B cell (primary cell): ENCODE data around the gene PANX3. TPM values are rescaled to one million over a fixed set of nuclear protein-coding genes. Genes with fewer than 3 reads are reported as not detected.

Source experiments
- ATAC-seq: fragments of 200-7000 bp; cut with Tn5 transposase; one replicate; pipeline ENCODE4 v1.10.0; 2021; ENCODE audit warnings: low read depth, mild to moderate bottlenecking, moderate number of reproducible peaks, moderate library complexity
- CTCF ChIA-PET: fragments of 350-600 bp; sonication (Branson Sonifier 250); formaldehyde crosslinking; loops from one replicate; lab custom pipeline; 2021; ENCODE audit warnings: antibody characterized with exemption, inconsistent platforms; lab: Charles Lee
- POLR2A ChIA-PET: fragments of 350-600 bp; sonication (Branson Sonifier 250); formaldehyde crosslinking; loops from one replicate; lab custom pipeline; 2021; ENCODE audit warnings: antibody characterized with exemption; lab: Charles Lee
- DNase-seq: peaks from one replicate; pipeline ENCODE4 v3.0.0; 2013
- H2AFZ ChIP-seq: 2 replicates; pipeline ENCODE4 v1.6.1; 2012; ENCODE audit warnings: mild to moderate bottlenecking, low read depth, low read length; ENCODE audit not compliant: insufficient read depth, poor library complexity, severe bottlenecking
- H3K27ac ChIP-seq, 2 donors: 1 replicate in 1 of 2; 2 replicates in 1 of 2; pipeline ENCODE4 v1.5.1; 2012 to 2013; ENCODE audit warnings: low read length in 2 of 2, mild to moderate bottlenecking in 2 of 2, moderate library complexity in 1 of 2
- H3K27me3 ChIP-seq, 4 experiments: fragments of 200-600 bp in 1 of 4; sonication (generic) in 1 of 4; replicated peaks in 1 of 4; 1 replicate in 2 of 4; 2 replicates in 2 of 4; pipeline versions ENCODE4 v1.6.1 to v1.7.0; 2013 to 2016; ENCODE audit warnings: low read length in 3 of 4, mild to moderate bottlenecking in 2 of 4, mixed read lengths in 1 of 4, moderate library complexity in 1 of 4; ENCODE audit not compliant: insufficient read depth in 4 of 4, control insufficient read depth in 3 of 4; ENCODE audit errors: control extremely low read depth in 1 of 4
- H3K36me3 ChIP-seq, 2 experiments: replicated peaks in 1 of 2; 1 replicate in 1 of 2; 2 replicates in 1 of 2; pipeline versions ENCODE4 v1.6.1 to v1.7.1; 2013; ENCODE audit warnings: low read length in 1 of 2; ENCODE audit not compliant: insufficient read depth in 2 of 2, control insufficient read depth in 1 of 2; ENCODE audit errors: control extremely low read depth in 1 of 2, extremely low read depth in 1 of 2
- H3K4me1 ChIP-seq, 2 donors: fragments of 200-600 bp in 1 of 2; sonication (generic) in 1 of 2; 1 replicate in 1 of 2; 2 replicates in 1 of 2; pipeline versions ENCODE4 v1.5.1 to v1.6.1; 2013 to 2017; ENCODE audit warnings: low read length in 2 of 2; ENCODE audit not compliant: control insufficient read depth in 2 of 2, insufficient read depth in 2 of 2
- H3K4me2 ChIP-seq: replicated peaks from 2 replicates; pipeline ENCODE3; 2012; ENCODE audit warnings: mild to moderate bottlenecking, low read depth, low read length; ENCODE audit not compliant: poor library complexity, severe bottlenecking
- H3K4me3 ChIP-seq, 5 experiments: fragments of 200-600 bp in 1 of 5; sonication (generic) in 1 of 5; 1 replicate in 3 of 5; 2 replicates in 2 of 5; pipeline versions ENCODE4 v1.5.1 to v1.7.0; 2011 to 2016; ENCODE audit warnings: low read length in 4 of 5, mild to moderate bottlenecking in 4 of 5, low read depth in 2 of 5, control low read depth in 1 of 5, moderate library complexity in 1 of 5; ENCODE audit not compliant: insufficient read depth in 1 of 5; ENCODE audit errors: control extremely low read depth in 1 of 5, extremely low read depth in 1 of 5
- H3K79me2 ChIP-seq: fragments of 200-600 bp; sonication (generic); one replicate; pipeline ENCODE4 v1.6.0; 2016; ENCODE audit warnings: low read length; ENCODE audit not compliant: control insufficient read depth, insufficient read depth
- H3K9ac ChIP-seq: fragments of 200-600 bp; sonication (generic); 2 replicates; pipeline ENCODE4 v1.6.1; 2017; ENCODE audit warnings: mild to moderate bottlenecking, low read length, moderate library complexity
- H3K9me3 ChIP-seq, 3 donors: one replicate each; pipeline versions ENCODE4 v1.6.1 to v1.7.1; 2013; ENCODE audit warnings: low read length in 2 of 3; ENCODE audit not compliant: control insufficient read depth in 2 of 3, insufficient read depth in 1 of 3; ENCODE audit errors: control extremely low read depth in 1 of 3
- H4K20me1 ChIP-seq: 2 replicates; pipeline ENCODE4 v1.6.0; 2012; ENCODE audit warnings: mild to moderate bottlenecking, low read length; ENCODE audit not compliant: insufficient read depth, control insufficient read depth, poor library complexity, severe bottlenecking
- H3K27ac Mint-ChIP-seq: one replicate; pipeline ENCODE4 v1.8.0; 2021; ENCODE audit warnings: mixed read lengths
- H3K27me3 Mint-ChIP-seq: one replicate; pipeline ENCODE4 v1.8.0; 2021; ENCODE audit warnings: mixed read lengths
- H3K4me1 Mint-ChIP-seq: one replicate; pipeline ENCODE4 v1.8.0; 2021; ENCODE audit warnings: mixed read lengths
- H3K4me3 Mint-ChIP-seq: one replicate; pipeline ENCODE4 v1.8.0; 2021; ENCODE audit warnings: mixed read lengths
- H3K9me3 Mint-ChIP-seq: one replicate; pipeline ENCODE4 v1.8.0; 2022; ENCODE audit warnings: mixed read lengths; ENCODE audit not compliant: insufficient read depth
- CTCF ChIP-seq: fragments of 200-600 bp; IDR thresholded peaks from one replicate; pipeline ENCODE4 v1.8.0; 2022; ENCODE audit warnings: antibody characterized with exemption, mild to moderate bottlenecking
- EZH2 ChIP-seq: IDR thresholded peaks from 2 replicates; pipeline ENCODE4 v1.6.1; 2012; ENCODE audit warnings: borderline replicate concordance, low read depth, mild to moderate bottlenecking, moderate library complexity, low read length; ENCODE audit not compliant: insufficient read depth, poor library complexity, severe bottlenecking
- WGBS: methylation state at CpG from one replicate; pipeline ENCODE4 v1.1.5; 2013; ENCODE audit warnings: missing lambda C conversion rate; ENCODE audit not compliant: insufficient coverage; 5-methylcytosine and 5-hydroxymethylcytosine counted together
- intact Hi-C: fragments of 100-400 bp; cut with micrococcal nuclease; formaldehyde crosslinking; loops from one replicate; pipeline ENCODE4 v1.10.0; 2022
- polyA plus RNA-seq: library from polyadenylated mRNA; depleted of rRNA; stranded (reverse); fragments of >200 nt; gene quantifications from 2 replicates; pipeline ENCODE4 v1.2.3, GENCODE V29; 2012
- total RNA-seq, 2 donors: library from RNA; stranded (reverse); fragments of 120-200 nt in 1 of 2; gene quantifications; 1 replicate in 1 of 2; 2 replicates in 1 of 2; pipeline versions ENCODE4 v1.2.3 to v1.2.4, GENCODE V29; 2013 to 2022

The PANX3 gene
- total and polyA plus RNA-seq, 2 donors (not counting 1 experiment from before 2014, with no cell fraction given) = not detected

GRCh38 chr11:124578761-124579160 lies 32.5 kb upstream of the PANX3 start:
- H3K79me2 ChIP-seq = no peaks in the 10 kb centered on the region
- ChIA-PET POLR2A (no interaction called here), CTCF (no interaction called here)
- no peak overlapping the region for H3K27ac ChIP-seq
- ATAC-seq (no peak), DNase-seq (no peak)
- peaks cover 21% of the 10 kb centered on the region for H3K27me3 Mint-ChIP-seq
- H2AFZ ChIP-seq = no peak overlapping the region
- WGBS = no CpG with 5 or more reads among the region's 4 CpGs
- no peaks in the 10 kb centered on the region for H3K9me3 Mint-ChIP-seq
- H3K4me1 ChIP-seq = no peaks in the 10 kb centered on the region
- H3K4me1 Mint-ChIP-seq = no peaks in the 10 kb centered on the region
- no peak overlapping the region for H3K4me2 ChIP-seq
- no peak overlapping the region for H3K4me3 Mint-ChIP-seq
- no peak overlapping the region for H3K4me3 ChIP-seq
- intact Hi-C loops = no loop called here
- no peak overlapping the region for H3K27ac Mint-ChIP-seq
- peaks cover 0 to 3% (median 0%) of the 10 kb centered on the region in 4 experiments for H3K27me3 ChIP-seq
- TF ChIP-seq EZH2 = no peak
- no peak for TF ChIP-seq CTCF
- H4K20me1 ChIP-seq = no peaks in the 10 kb centered on the region
- H3K36me3 ChIP-seq = no peaks in the 10 kb centered on the region
- no peak overlapping the region for H3K9ac ChIP-seq
- H3K9me3 ChIP-seq = no peaks in the 10 kb centered on the region

- Histone ChIP-seq H3K27me3 (no peaks in the 10 kb centered on the region), H3K4me3 (no peak overlapping the region), H3K9ac (no peak overlapping the region), H3K79me2 (no peaks in the 10 kb centered on the region), H3K9me3 (no peaks in the 10 kb centered on the region), H3K4me1 (no peaks in the 10 kb centered on the region), H3K4me2 (no peak overlapping the region), H4K20me1 (no peaks in the 10 kb centered on the region), H3K27ac (no peak overlapping the region), H2AFZ (no peak overlapping the region), H3K36me3 (no peaks in the 10 kb centered on the region)
- TF ChIP-seq EZH2 = no peak
- no peak for TF ChIP-seq CTCF
- intact Hi-C loops = no loop called here
- Mint-ChIP-seq H3K4me3 (no peak overlapping the region), H3K4me1 (no peaks in the 10 kb centered on the region), H3K27me3 (peaks cover 13% of the 10 kb centered on the region), H3K27ac (no peak overlapping the region), H3K9me3 (no peaks in the 10 kb centered on the region)
- ATAC-seq (no peak), DNase-seq (no peak)
- ChIA-PET POLR2A (no interaction called here), CTCF (interaction anchor here (1.3 to 5.8 kb wide), 2 partner anchors 13 to 512 kb away, joined by 3 to 95 read pairs; no protein-coding TSS in a partner anchor)
- 92% methylated on average over 5 of the region's 6 CpGs for WGBS
These were observed 29.4 kb upstream of the PANX3 start for GRCh38 chr11:124581817-124582216.
